Cardiac fibroblast (primary cell): ENCODE results near the gene TIMM10.
"Not testable (repeated sequence)": the region's sequence is repeated elsewhere in the genome, so short reads cannot be mapped to it uniquely, and the experiment has no call there.

Experiments used
- DNase-seq, 2 donors: peaks; one replicate each; pipeline versions ENCODE4 v3.0.0 to v3.0.0-alpha.2; 2010; ENCODE audit warnings: low read depth in 2 of 2
- H3K4me3 ChIP-seq, 2 donors: replicated peaks in 1 of 2; 1 replicate in 1 of 2; 2 replicates in 1 of 2; pipeline ENCODE4 v1.5.1; 2011; ENCODE audit warnings: low read depth in 2 of 2, low read length in 2 of 2, mild to moderate bottlenecking in 2 of 2, moderate library complexity in 1 of 2
- CTCF ChIP-seq: IDR thresholded peaks from one replicate; pipeline ENCODE4 v1.5.1; 2011; ENCODE audit warnings: low read depth, mild to moderate bottlenecking, low read length, inconsistent platforms

TIMM10 gene

GRCh38 chr11:57543593-57543992, 13.0 kb upstream of the TIMM10 start:
- no peak overlapping the region for H3K4me3 ChIP-seq
- no peak for TF ChIP-seq CTCF
- DNase-seq: no peak

GRCh38 chr11:57542582-57542981, 12.0 kb upstream of the TIMM10 start:
- TF ChIP-seq CTCF: no peak
- no peak for DNase-seq
- H3K4me3 ChIP-seq: no peak overlapping the region

GRCh38 chr11:57541169-57541568, 10.6 kb upstream of the TIMM10 start:
- DNase-seq: no peak
- no peak for TF ChIP-seq CTCF
- H3K4me3 ChIP-seq: no peak overlapping the region

- no peak overlapping the region for H3K4me3 ChIP-seq
- no peak for DNase-seq
- no peak for TF ChIP-seq CTCF
Observed at GRCh38 chr11:57539342-57539741, 8.8 kb upstream of the TIMM10 start.

- DNase-seq: no peak
- no peak within 1 kb of the TSS for H3K4me3 ChIP-seq
- no peak for TF ChIP-seq CTCF
Observed at GRCh38 chr11:57536947-57537619, 6.5 kb upstream of the TIMM10 start, which contains the start of gene SMTNL1. SMTNL1 (plus strand) TSS chr11:57537595; CDS start chr11:57542643, 5,048 bp downstream.

GRCh38 chr11:57534449-57534848, 3.9 kb upstream of the TIMM10 start:
- DNase-seq, H3K4me3 ChIP-seq: not testable (repeated sequence)

GRCh38 chr11:57530215-57530595, 349 bp downstream of the TIMM10 start:
- TF ChIP-seq CTCF: no peak
- peak overlapping the region; percentile 66 to 88 for H3K4me3 ChIP-seq
- no peak for DNase-seq
